Neural cell (in vitro differentiated cells): Measurements from ENCODE around the gene ADGRG3. TPM values are rescaled to one million over a fixed set of nuclear protein-coding genes. Genes with fewer than 3 reads are reported as not detected.

ENCODE experiments used
- H2AFZ ChIP-seq: fragments of 200-600, 300-800 bp; sonication (generic), shearing (Covaris generic); 2 replicates; pipeline ENCODE4 v1.6.0; 2014; ENCODE audit warnings: low read depth, mild to moderate bottlenecking, antibody characterized with exemption, low read length, moderate library complexity
- H3F3A ChIP-seq: fragments of 200-600 bp; shearing (Covaris generic); 2 replicates; pipeline ENCODE4 v1.6.1; 2016; ENCODE audit warnings: mild to moderate bottlenecking, moderate library complexity, mixed read lengths, antibody characterized with exemption, low read length; ENCODE audit not compliant: insufficient read depth, poor library complexity, severe bottlenecking
- H3K27ac ChIP-seq: fragments of 200-600, 300-800 bp; sonication (generic), shearing (Covaris generic); 2 replicates; pipeline ENCODE4 v1.5.1; 2014; ENCODE audit warnings: mild to moderate bottlenecking, low read length, moderate library complexity
- H3K27me3 ChIP-seq: fragments of 300-800, 200-600 bp; sonication (generic), shearing (Covaris generic); 2 replicates; pipeline ENCODE4 v1.6.0; 2014; ENCODE audit warnings: mild to moderate bottlenecking, low read depth, low read length, moderate library complexity; ENCODE audit not compliant: insufficient read depth
- H3K36me3 ChIP-seq: fragments of 300-800, 200-600 bp; sonication (generic), shearing (Covaris generic); 2 replicates; pipeline ENCODE4 v1.5.1; 2014; ENCODE audit warnings: mild to moderate bottlenecking, antibody characterized with exemption, low read length, moderate library complexity; ENCODE audit not compliant: insufficient read depth
- H3K4me2 ChIP-seq: fragments of 300-800, 200-600 bp; sonication (generic), shearing (Covaris generic); 2 replicates; pipeline ENCODE4 v1.6.0; 2014; ENCODE audit warnings: mild to moderate bottlenecking, low read length
- H3K4me3 ChIP-seq: fragments of 300-800, 200-600 bp; sonication (generic), shearing (Covaris generic); 2 replicates; pipeline ENCODE4 v1.5.1; 2014; ENCODE audit warnings: mild to moderate bottlenecking, low read length, moderate library complexity
- H3K79me2 ChIP-seq: fragments of 200-600 bp; shearing (Covaris generic); replicated peaks from 2 replicates; pipeline ENCODE4 v1.6.0; 2014; ENCODE audit warnings: mild to moderate bottlenecking, low read length, moderate library complexity; ENCODE audit not compliant: insufficient read depth
- H3K9ac ChIP-seq: fragments of 300-800, 200-600 bp; sonication (generic), shearing (Covaris generic); 2 replicates; pipeline ENCODE4 v1.6.1; 2016; ENCODE audit warnings: mild to moderate bottlenecking, low read length, mixed read lengths
- H3K9me2 ChIP-seq: fragments of 200-600 bp; shearing (Covaris generic); 2 replicates; pipeline ENCODE4 v1.6.1; 2016; ENCODE audit warnings: mild to moderate bottlenecking, low read length, mixed read lengths; ENCODE audit not compliant: insufficient read depth
- H3K9me3 ChIP-seq: fragments of 200-600, 300-800 bp; sonication (generic), shearing (Covaris generic); 2 replicates; pipeline ENCODE4 v1.6.1; 2016; ENCODE audit warnings: mild to moderate bottlenecking, mixed run types, low read length, moderate library complexity, mixed read lengths
- H4K20me1 ChIP-seq: fragments of 200-600 bp; shearing (Covaris generic); 2 replicates; pipeline ENCODE4 v1.6.1; 2016; ENCODE audit warnings: mild to moderate bottlenecking, mixed run types; ENCODE audit not compliant: insufficient read depth
- EP300 ChIP-seq: fragments of 450-650 bp; conservative IDR thresholded peaks from 2 replicates; pipeline ENCODE4 v1.6.1; 2014; ENCODE audit warnings: antibody characterized with exemption, mild to moderate bottlenecking, moderate library complexity; ENCODE audit not compliant: poor library complexity, severe bottlenecking
- EZH2 ChIP-seq: fragments of 200-600, 300-800 bp; shearing (Covaris generic), sonication (generic); IDR thresholded peaks from 2 replicates; pipeline ENCODE4 v1.6.1; 2014; ENCODE audit warnings: antibody characterized with exemption, low read length, borderline replicate concordance, mild to moderate bottlenecking; ENCODE audit not compliant: insufficient read depth, poor library complexity, severe bottlenecking
- MXI1 ChIP-seq: fragments of 450-650 bp; conservative IDR thresholded peaks from 2 replicates; pipeline ENCODE4 v1.6.1; 2014; ENCODE audit warnings: antibody characterized with exemption, mild to moderate bottlenecking; ENCODE audit not compliant: poor library complexity, severe bottlenecking
- POLR2AphosphoS5 ChIP-seq: IDR thresholded peaks from 2 replicates; pipeline ENCODE4 v1.6.1; 2012
- RAD21 ChIP-seq: fragments of 450-650 bp; conservative IDR thresholded peaks from 2 replicates; pipeline ENCODE4 v1.6.1; 2014; ENCODE audit warnings: antibody characterized with exemption, mild to moderate bottlenecking, moderate library complexity
- SMC3 ChIP-seq: fragments of 450-650 bp; conservative IDR thresholded peaks from 2 replicates; pipeline ENCODE4 v1.6.1; 2014; ENCODE audit warnings: antibody characterized with exemption, mild to moderate bottlenecking, moderate library complexity; ENCODE audit not compliant: poor library complexity
- TAF1 ChIP-seq: IDR thresholded peaks from 2 replicates; pipeline ENCODE4 v1.6.1; 2012; ENCODE audit warnings: low read depth
- polyA plus RNA-seq: library from polyadenylated mRNA; depleted of rRNA; stranded (reverse); fragments of >200 nt; gene quantifications from 2 replicates; pipeline ENCODE4 v1.2.3, GENCODE V29; 2014
- TF ChIP-seq, protein P1 (sequence below): fragments of 450-650 bp; IDR thresholded peaks from 2 replicates; pipeline ENCODE4 v1.5.1; 2014; ENCODE audit warnings: antibody characterized with exemption, mild to moderate bottlenecking, moderate library complexity; ENCODE audit not compliant: poor library complexity, severe bottlenecking
- TF ChIP-seq, protein P2 (sequence below): IDR thresholded peaks from 2 replicates; pipeline ENCODE4 v1.6.1; 2012; ENCODE audit warnings: borderline replicate concordance

ADGRG3 gene
- polyA plus RNA-seq, 1 donor from 2014 or later, result 0.62 TPM

DNA sequence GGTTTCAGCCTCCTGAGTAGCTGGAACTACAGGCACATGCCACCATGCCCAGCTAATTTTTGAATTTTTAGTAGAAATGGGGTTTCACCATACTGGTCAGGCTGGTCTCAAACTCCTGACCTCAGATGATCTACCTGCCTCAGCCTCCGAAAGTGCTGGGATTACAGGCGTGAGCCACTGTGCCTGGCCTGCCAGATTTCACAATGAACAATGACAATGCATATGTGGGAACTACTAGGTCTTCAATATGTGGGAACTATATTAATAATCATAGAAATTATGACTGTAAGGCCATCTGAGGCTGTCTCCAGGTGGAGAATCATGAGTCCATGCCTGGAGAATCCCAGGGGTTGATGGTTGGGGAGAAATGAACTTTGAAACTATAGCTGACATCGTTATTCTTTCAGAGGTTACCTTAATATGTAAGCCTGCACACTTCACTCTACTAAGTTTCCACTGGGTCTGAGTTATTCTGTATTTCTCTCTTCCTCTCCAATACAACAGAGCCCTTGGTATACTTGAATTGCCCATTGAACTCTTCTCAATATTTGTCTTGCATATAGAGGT, 19.3 kb downstream of the ADGRG3 start:
- Histone ChIP-seq H3K4me3 (no peak overlapping the region), H3K27me3 (no peaks in the 10 kb centered on the region), H2AFZ (no peak overlapping the region), H3K27ac (no peak overlapping the region), H4K20me1 (no peaks in the 10 kb centered on the region), H3K9ac (no peak overlapping the region), H3K4me2 (no peak overlapping the region), H3K79me2 (no peaks in the 10 kb centered on the region), H3K9me3 (no peaks in the 10 kb centered on the region), H3F3A (no peaks in the 10 kb centered on the region), H3K9me2 (no peaks in the 10 kb centered on the region), H3K36me3 (no peaks in the 10 kb centered on the region)
- no peak for TF ChIP-seq EZH2
- TF ChIP-seq, protein P1, sequence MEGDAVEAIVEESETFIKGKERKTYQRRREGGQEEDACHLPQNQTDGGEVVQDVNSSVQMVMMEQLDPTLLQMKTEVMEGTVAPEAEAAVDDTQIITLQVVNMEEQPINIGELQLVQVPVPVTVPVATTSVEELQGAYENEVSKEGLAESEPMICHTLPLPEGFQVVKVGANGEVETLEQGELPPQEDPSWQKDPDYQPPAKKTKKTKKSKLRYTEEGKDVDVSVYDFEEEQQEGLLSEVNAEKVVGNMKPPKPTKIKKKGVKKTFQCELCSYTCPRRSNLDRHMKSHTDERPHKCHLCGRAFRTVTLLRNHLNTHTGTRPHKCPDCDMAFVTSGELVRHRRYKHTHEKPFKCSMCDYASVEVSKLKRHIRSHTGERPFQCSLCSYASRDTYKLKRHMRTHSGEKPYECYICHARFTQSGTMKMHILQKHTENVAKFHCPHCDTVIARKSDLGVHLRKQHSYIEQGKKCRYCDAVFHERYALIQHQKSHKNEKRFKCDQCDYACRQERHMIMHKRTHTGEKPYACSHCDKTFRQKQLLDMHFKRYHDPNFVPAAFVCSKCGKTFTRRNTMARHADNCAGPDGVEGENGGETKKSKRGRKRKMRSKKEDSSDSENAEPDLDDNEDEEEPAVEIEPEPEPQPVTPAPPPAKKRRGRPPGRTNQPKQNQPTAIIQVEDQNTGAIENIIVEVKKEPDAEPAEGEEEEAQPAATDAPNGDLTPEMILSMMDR, result no peak
- TF ChIP-seq POLR2AphosphoS5, result no peak
- TF ChIP-seq, protein P2, sequence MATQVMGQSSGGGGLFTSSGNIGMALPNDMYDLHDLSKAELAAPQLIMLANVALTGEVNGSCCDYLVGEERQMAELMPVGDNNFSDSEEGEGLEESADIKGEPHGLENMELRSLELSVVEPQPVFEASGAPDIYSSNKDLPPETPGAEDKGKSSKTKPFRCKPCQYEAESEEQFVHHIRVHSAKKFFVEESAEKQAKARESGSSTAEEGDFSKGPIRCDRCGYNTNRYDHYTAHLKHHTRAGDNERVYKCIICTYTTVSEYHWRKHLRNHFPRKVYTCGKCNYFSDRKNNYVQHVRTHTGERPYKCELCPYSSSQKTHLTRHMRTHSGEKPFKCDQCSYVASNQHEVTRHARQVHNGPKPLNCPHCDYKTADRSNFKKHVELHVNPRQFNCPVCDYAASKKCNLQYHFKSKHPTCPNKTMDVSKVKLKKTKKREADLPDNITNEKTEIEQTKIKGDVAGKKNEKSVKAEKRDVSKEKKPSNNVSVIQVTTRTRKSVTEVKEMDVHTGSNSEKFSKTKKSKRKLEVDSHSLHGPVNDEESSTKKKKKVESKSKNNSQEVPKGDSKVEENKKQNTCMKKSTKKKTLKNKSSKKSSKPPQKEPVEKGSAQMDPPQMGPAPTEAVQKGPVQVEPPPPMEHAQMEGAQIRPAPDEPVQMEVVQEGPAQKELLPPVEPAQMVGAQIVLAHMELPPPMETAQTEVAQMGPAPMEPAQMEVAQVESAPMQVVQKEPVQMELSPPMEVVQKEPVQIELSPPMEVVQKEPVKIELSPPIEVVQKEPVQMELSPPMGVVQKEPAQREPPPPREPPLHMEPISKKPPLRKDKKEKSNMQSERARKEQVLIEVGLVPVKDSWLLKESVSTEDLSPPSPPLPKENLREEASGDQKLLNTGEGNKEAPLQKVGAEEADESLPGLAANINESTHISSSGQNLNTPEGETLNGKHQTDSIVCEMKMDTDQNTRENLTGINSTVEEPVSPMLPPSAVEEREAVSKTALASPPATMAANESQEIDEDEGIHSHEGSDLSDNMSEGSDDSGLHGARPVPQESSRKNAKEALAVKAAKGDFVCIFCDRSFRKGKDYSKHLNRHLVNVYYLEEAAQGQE, result no peak
- no peak for TF ChIP-seq RAD21
- TF ChIP-seq TAF1, result no peak
- no peak for TF ChIP-seq SMC3
- TF ChIP-seq EP300, result no peak
- no peak for TF ChIP-seq MXI1

DNA sequence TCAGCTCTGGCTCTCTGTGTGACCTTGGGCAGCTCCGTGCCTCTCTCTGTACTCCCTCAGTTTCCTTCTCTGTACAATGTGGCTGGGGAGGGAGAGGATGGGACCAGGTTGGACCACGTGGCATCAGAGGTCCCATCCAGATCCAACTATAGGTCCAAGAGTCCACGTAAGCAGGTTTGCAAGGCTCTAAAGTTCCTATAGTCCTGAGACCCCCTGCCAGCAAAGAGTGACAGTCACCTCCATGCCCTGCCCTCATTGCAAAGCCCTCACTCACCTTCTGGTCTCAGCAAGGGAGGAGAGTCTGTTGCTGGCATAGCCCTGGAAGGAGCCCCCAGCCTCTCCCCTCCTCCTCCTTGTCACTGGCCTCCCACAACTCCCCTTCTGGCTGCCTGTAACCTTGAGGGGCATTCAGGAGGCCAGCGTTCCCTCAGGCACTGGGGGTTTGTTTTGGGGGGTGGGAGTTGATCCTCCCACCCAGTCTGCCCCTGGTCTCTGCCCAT, 20.4 kb downstream of the ADGRG3 start:
- Histone ChIP-seq H2AFZ (no peak overlapping the region), H3F3A (no peaks in the 10 kb centered on the region), H3K9me2 (no peaks in the 10 kb centered on the region), H3K4me2 (no peak overlapping the region), H3K27me3 (no peaks in the 10 kb centered on the region), H4K20me1 (no peaks in the 10 kb centered on the region), H3K27ac (no peak overlapping the region), H3K79me2 (no peaks in the 10 kb centered on the region), H3K4me3 (no peak overlapping the region), H3K9me3 (no peaks in the 10 kb centered on the region), H3K36me3 (no peaks in the 10 kb centered on the region), H3K9ac (no peak overlapping the region)
- TF ChIP-seq EP300 (no peak), RAD21 (no peak), EZH2 (no peak), POLR2AphosphoS5 (no peak), MXI1 (no peak), SMC3 (no peak), TAF1 (no peak)
- TF ChIP-seq, protein P1, result no peak
- TF ChIP-seq, protein P2, result no peak
